HepG2 (cell line): ENCODE measurements around the gene SEC16A. TPM values are rescaled to one million over a fixed set of nuclear protein-coding genes. Genes with fewer than 3 reads are reported as not detected.
A peak's percentile ranks its signal among the peaks of the same experiment; 100 is the strongest.

Experiments used
- ARNTL ChIP-seq: sonication (generic); formaldehyde crosslinking; IDR thresholded peaks from 2 replicates; pipeline ENCODE4 v1.4.0; 2020; ENCODE audit warnings: mild to moderate bottlenecking, missing genetic modification reagents
- BHLHE40 ChIP-seq: IDR thresholded peaks from 2 replicates; pipeline ENCODE4 v1.6.1; 2011; ENCODE audit warnings: low read length, improper control_type of control experiment
- ELF4 ChIP-seq: sonication (generic); formaldehyde crosslinking; IDR thresholded peaks from 2 replicates; pipeline ENCODE4 v1.5.0; 2020; ENCODE audit warnings: missing genetic modification reagents, mild to moderate bottlenecking, moderate library complexity, borderline replicate concordance
- HDAC6 ChIP-seq: fragments of 200-600 bp; sonication (generic); IDR thresholded peaks from 2 replicates; pipeline ENCODE4 v1.7.0; 2017; ENCODE audit warnings: mild to moderate bottlenecking, antibody characterized with exemption, low read length, low read depth
- KLF11 ChIP-seq: IDR thresholded peaks from 2 replicates; pipeline ENCODE4 v1.6.1; 2016; ENCODE audit warnings: missing compliant biosample characterization
- MAZ ChIP-seq, 2 experiments: sonication (generic) in 1 of 2; formaldehyde crosslinking in 1 of 2; IDR thresholded peaks; 2 replicates each; pipeline versions ENCODE4 v1.5.0 to v1.6.1; 2012 to 2020; ENCODE audit warnings: low read depth in 2 of 2, mild to moderate bottlenecking in 2 of 2, borderline replicate concordance in 1 of 2, improper control_type of control experiment in 1 of 2, low read length in 1 of 2, missing genetic modification reagents in 1 of 2, moderate library complexity in 1 of 2
- NFYB ChIP-seq: sonication (generic); formaldehyde crosslinking; IDR thresholded peaks from 2 replicates; pipeline ENCODE4 v1.4.0; 2020; ENCODE audit warnings: missing genetic modification reagents
- PHF20 ChIP-seq: sonication (generic); formaldehyde crosslinking; IDR thresholded peaks from 2 replicates; pipeline ENCODE4 v1.5.0; 2020; ENCODE audit warnings: mild to moderate bottlenecking, missing genetic modification reagents
- PHF8 ChIP-seq: sonication (generic); formaldehyde crosslinking; IDR thresholded peaks from 2 replicates; pipeline ENCODE4 v1.5.0; 2020; ENCODE audit warnings: missing genetic modification reagents
- POGZ ChIP-seq: sonication (generic); formaldehyde crosslinking; IDR thresholded peaks from 2 replicates; pipeline ENCODE4 v1.4.0; 2020; ENCODE audit warnings: mild to moderate bottlenecking, missing genetic modification reagents
- RAD21 ChIP-seq: fragments of 450-650 bp; formaldehyde crosslinking; IDR thresholded peaks from 2 replicates; pipeline ENCODE4 v1.5.0; 2020; ENCODE audit warnings: mild to moderate bottlenecking
- THAP11 ChIP-seq: IDR thresholded peaks from 2 replicates; pipeline ENCODE4 v1.6.1; 2016; ENCODE audit warnings: missing biosample characterization, missing genetic modification reagents
- ZNF180 ChIP-seq: sonication (generic); formaldehyde crosslinking; IDR thresholded peaks from 2 replicates; pipeline ENCODE4 v1.4.0; 2020; ENCODE audit warnings: low read depth, missing genetic modification reagents, borderline replicate concordance
- ZNF598 ChIP-seq: sonication (generic); formaldehyde crosslinking; IDR thresholded peaks from 2 replicates; pipeline ENCODE4 v1.5.1; 2020; ENCODE audit warnings: mild to moderate bottlenecking, missing genetic modification reagents, borderline replicate concordance
- ZNF891 ChIP-seq: sonication (generic); formaldehyde crosslinking; IDR thresholded peaks from 2 replicates; pipeline ENCODE4 v1.5.0; 2020; ENCODE audit warnings: mild to moderate bottlenecking, missing genetic modification reagents
- ZSCAN30 ChIP-seq: sonication (generic); formaldehyde crosslinking; IDR thresholded peaks from 2 replicates; pipeline ENCODE4 v1.5.0; 2020; ENCODE audit warnings: mild to moderate bottlenecking, missing genetic modification reagents
- polyA plus RNA-seq, 8 experiments: library from polyadenylated mRNA; depleted of rRNA in 3 of 8; stranded (reverse) in 7 of 8; unstranded in 1 of 8; fragments of >200 nt; fragmentation: Illumina TruSeq in 4 of 8; extraction: Trizol in 4 of 8; gene quantifications; 2 replicates each; pipeline versions ENCODE4 v1.2.1 to v1.2.3, GENCODE V29; 2011 to 2016; ENCODE audit warnings: low read depth in 4 of 8, missing spikeins in 1 of 8, mixed read lengths in 1 of 8; ENCODE audit not compliant: insufficient read depth in 1 of 8
- total RNA-seq, 5 experiments: library from RNA; depleted of rRNA; stranded (reverse); fragments of >200 nt; fragmentation: Illumina TruSeq; extraction: Trizol; gene quantifications; 2 replicates each; pipeline ENCODE4 v1.2.3, GENCODE V29; 2016; ENCODE audit warnings: low read depth in 1 of 5
- TF ChIP-seq, protein P1 (sequence below): IDR thresholded peaks from 2 replicates; pipeline ENCODE4 v1.6.1; 2012; ENCODE audit warnings: inconsistent platforms
- TF ChIP-seq, protein P2 (sequence below): sonication (generic); formaldehyde crosslinking; IDR thresholded peaks from 2 replicates; pipeline ENCODE4 v1.4.0; 2020; ENCODE audit warnings: missing genetic modification reagents
- TF ChIP-seq, protein P3 (sequence below), 2 experiments: fragments of 450-650 bp in 1 of 2; sonication (generic) in 1 of 2; formaldehyde crosslinking; IDR thresholded peaks; 2 replicates each; pipeline versions ENCODE4 v1.5.0 to v1.8.0; 2020 to 2022; ENCODE audit warnings: mild to moderate bottlenecking in 1 of 2, missing genetic modification reagents in 1 of 2
- TF ChIP-seq, protein P4 (sequence below): sonication (generic); formaldehyde crosslinking; IDR thresholded peaks from 2 replicates; pipeline ENCODE4 v1.5.0; 2020; ENCODE audit warnings: missing genetic modification reagents
- TF ChIP-seq, protein P5 (sequence below): sonication (generic); formaldehyde crosslinking; IDR thresholded peaks from 2 replicates; pipeline ENCODE4 v1.8.0; 2022; ENCODE audit warnings: mild to moderate bottlenecking, missing genetic modification reagents
- TF ChIP-seq, protein P6 (sequence below): sonication (generic); formaldehyde crosslinking; IDR thresholded peaks from 2 replicates; pipeline ENCODE4 v1.5.1; 2020; ENCODE audit warnings: mild to moderate bottlenecking, moderate library complexity, missing genetic modification reagents
- TF ChIP-seq, protein P7 (sequence below): IDR thresholded peaks from 2 replicates; pipeline ENCODE4 v1.6.1; 2016; ENCODE audit warnings: missing compliant biosample characterization, missing genetic modification reagents, borderline replicate concordance

The SEC16A gene
- total and polyA plus RNA-seq, 2 of the 13 experiments (the other 11 are each of a cell fraction or from before 2014, with no cell fraction given), result 15.9 to 18.9 TPM

DNA sequence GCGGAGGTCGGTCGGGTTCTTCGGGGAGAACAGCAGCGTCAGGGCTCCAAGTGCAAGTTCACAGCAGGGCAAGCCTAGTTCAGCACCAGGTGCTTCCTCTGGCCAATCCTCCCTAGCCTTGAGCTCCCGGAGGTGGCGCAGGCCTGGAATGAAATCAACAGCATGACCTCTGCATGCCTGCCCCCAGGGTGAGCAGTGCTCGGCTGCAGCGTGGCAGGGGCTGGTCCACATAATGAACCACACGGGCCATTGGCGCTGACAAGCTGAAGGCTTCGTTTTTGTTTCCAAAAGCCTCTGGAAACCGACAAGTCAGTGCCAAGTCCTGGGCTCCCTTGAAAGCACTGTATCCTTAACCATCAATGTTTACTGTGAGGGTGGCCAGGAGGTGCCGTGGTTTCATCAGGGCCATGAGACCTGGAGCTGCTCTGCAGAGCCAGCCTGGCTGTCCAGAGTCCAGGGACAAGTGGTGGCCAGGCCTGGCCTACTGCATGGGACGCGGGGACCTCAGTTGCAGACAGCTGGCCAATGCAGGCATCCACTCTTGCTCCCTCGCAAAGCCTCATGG lies 41.1 kb downstream of the SEC16A start (continued):
- TF ChIP-seq, protein P1, sequence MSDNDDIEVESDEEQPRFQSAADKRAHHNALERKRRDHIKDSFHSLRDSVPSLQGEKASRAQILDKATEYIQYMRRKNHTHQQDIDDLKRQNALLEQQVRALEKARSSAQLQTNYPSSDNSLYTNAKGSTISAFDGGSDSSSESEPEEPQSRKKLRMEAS, result 0 out of 2 replicates have a peak, but pooled peaks have one; percentile 49
- TF ChIP-seq ZNF598 (CRISPR knock-in tag) (no peak), MAZ (IDR thresholded peaks at IDR 0.05; ENCODE audit: borderline replicate concordance, low read depth, low read length) (no peak), MAZ (CRISPR knock-in tag; IDR thresholded peaks at IDR 0.05; ENCODE audit: low read depth) (no peak), POGZ (CRISPR knock-in tag) (no peak), ZNF891 (CRISPR knock-in tag) (no peak), RAD21 (CRISPR knock-in tag) (no peak), BHLHE40 (no peak), HDAC6 (no peak), ZNF180 (CRISPR knock-in tag) (no peak), NFYB (CRISPR knock-in tag) (no peak), PHF8 (CRISPR knock-in tag) (peak; percentile 32; the same call in 1 of the 2 replicates), ZSCAN30 (CRISPR knock-in tag) (no peak), KLF11 (no peak), THAP11 (CRISPR knock-in tag) (no peak), PHF20 (CRISPR knock-in tag) (no peak), ARNTL (CRISPR knock-in tag) (0 out of 2 replicates have a peak, but pooled peaks have one; percentile 26), ELF4 (CRISPR knock-in tag) (no peak)
- TF ChIP-seq, protein P2, sequence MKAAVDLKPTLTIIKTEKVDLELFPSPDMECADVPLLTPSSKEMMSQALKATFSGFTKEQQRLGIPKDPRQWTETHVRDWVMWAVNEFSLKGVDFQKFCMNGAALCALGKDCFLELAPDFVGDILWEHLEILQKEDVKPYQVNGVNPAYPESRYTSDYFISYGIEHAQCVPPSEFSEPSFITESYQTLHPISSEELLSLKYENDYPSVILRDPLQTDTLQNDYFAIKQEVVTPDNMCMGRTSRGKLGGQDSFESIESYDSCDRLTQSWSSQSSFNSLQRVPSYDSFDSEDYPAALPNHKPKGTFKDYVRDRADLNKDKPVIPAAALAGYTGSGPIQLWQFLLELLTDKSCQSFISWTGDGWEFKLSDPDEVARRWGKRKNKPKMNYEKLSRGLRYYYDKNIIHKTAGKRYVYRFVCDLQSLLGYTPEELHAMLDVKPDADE (CRISPR knock-in tag), result no peak
- TF ChIP-seq, protein P3, sequence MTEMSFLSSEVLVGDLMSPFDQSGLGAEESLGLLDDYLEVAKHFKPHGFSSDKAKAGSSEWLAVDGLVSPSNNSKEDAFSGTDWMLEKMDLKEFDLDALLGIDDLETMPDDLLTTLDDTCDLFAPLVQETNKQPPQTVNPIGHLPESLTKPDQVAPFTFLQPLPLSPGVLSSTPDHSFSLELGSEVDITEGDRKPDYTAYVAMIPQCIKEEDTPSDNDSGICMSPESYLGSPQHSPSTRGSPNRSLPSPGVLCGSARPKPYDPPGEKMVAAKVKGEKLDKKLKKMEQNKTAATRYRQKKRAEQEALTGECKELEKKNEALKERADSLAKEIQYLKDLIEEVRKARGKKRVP (CRISPR knock-in tag; IDR thresholded peaks at IDR 0.05), result peak in 1 of 2 experiments; percentile 50; a peak in 2 of 4 replicates
- TF ChIP-seq, protein P4, sequence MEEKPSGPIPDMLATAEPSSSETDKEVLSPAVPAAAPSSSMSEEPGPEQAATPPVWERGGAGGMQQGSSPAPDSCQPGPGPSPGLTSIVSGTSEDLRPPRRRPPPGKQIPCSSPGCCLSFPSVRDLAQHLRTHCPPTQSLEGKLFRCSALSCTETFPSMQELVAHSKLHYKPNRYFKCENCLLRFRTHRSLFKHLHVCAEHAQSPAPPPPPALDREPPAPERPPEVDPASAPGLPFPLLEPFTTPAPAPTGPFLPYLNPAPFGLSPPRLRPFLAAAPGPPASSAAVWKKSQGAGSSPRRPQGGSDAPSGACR (CRISPR knock-in tag), result 0 out of 2 replicates have a peak, but pooled peaks have one; percentile 19
- TF ChIP-seq, protein P5, sequence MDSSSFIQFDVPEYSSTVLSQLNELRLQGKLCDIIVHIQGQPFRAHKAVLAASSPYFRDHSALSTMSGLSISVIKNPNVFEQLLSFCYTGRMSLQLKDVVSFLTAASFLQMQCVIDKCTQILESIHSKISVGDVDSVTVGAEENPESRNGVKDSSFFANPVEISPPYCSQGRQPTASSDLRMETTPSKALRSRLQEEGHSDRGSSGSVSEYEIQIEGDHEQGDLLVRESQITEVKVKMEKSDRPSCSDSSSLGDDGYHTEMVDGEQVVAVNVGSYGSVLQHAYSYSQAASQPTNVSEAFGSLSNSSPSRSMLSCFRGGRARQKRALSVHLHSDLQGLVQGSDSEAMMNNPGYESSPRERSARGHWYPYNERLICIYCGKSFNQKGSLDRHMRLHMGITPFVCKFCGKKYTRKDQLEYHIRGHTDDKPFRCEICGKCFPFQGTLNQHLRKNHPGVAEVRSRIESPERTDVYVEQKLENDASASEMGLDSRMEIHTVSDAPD, result no peak
- TF ChIP-seq, protein P6, sequence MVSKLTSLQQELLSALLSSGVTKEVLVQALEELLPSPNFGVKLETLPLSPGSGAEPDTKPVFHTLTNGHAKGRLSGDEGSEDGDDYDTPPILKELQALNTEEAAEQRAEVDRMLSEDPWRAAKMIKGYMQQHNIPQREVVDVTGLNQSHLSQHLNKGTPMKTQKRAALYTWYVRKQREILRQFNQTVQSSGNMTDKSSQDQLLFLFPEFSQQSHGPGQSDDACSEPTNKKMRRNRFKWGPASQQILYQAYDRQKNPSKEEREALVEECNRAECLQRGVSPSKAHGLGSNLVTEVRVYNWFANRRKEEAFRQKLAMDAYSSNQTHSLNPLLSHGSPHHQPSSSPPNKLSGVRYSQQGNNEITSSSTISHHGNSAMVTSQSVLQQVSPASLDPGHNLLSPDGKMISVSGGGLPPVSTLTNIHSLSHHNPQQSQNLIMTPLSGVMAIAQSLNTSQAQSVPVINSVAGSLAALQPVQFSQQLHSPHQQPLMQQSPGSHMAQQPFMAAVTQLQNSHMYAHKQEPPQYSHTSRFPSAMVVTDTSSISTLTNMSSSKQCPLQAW (CRISPR knock-in tag), result peak; percentile 54; the same call in 1 of the 2 replicates
- TF ChIP-seq, protein P7, sequence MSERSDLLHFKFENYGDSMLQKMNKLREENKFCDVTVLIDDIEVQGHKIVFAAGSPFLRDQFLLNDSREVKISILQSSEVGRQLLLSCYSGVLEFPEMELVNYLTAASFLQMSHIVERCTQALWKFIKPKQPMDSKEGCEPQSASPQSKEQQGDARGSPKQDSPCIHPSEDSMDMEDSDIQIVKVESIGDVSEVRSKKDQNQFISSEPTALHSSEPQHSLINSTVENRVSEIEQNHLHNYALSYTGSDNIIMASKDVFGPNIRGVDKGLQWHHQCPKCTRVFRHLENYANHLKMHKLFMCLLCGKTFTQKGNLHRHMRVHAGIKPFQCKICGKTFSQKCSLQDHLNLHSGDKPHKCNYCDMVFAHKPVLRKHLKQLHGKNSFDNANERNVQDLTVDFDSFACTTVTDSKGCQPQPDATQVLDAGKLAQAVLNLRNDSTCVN, result no peak
